B cell (primary cell): ENCODE data around the gene BEAN1.
A peak's percentile ranks its signal among the peaks of the same experiment; 100 is the strongest.

Experiments used
- CTCF ChIP-seq: fragments of 200-600 bp; IDR thresholded peaks from one replicate; pipeline ENCODE4 v1.8.0; 2022; ENCODE audit warnings: antibody characterized with exemption, mild to moderate bottlenecking
- EZH2 ChIP-seq: IDR thresholded peaks from 2 replicates; pipeline ENCODE4 v1.6.1; 2012; ENCODE audit warnings: borderline replicate concordance, low read depth, mild to moderate bottlenecking, moderate library complexity, low read length; ENCODE audit not compliant: insufficient read depth, poor library complexity, severe bottlenecking

GRCh38 chr16:66427036-66427860, at the start of gene BEAN1:
- TF ChIP-seq CTCF (no peak), EZH2 (peak; percentile 76)
